H9 (cell line): ENCODE measurements around the gene SLC2A1. TPM values are rescaled to one million over a fixed set of nuclear protein-coding genes. Genes with fewer than 3 reads are reported as not detected.

Experiments
- DNase-seq: peaks from one replicate; pipeline ENCODE4 v3.0.0-alpha.2; 2017
- H2AFZ ChIP-seq: one replicate; pipeline ENCODE4 v1.6.1; 2013; ENCODE audit warnings: mild to moderate bottlenecking, low read length, control low read depth, moderate library complexity
- H2AK5ac ChIP-seq: 2 replicates; pipeline ENCODE4 v1.6.1; 2013; ENCODE audit warnings: low read length, control low read depth, mixed read lengths; ENCODE audit not compliant: insufficient read length
- H2BK120ac ChIP-seq: one replicate; pipeline ENCODE4 v1.6.1; 2013; ENCODE audit warnings: low read depth, mild to moderate bottlenecking, low read length, control low read depth, inconsistent platforms; ENCODE audit not compliant: poor library complexity, severe bottlenecking
- H2BK12ac ChIP-seq: 2 replicates; pipeline ENCODE4 v1.6.1; 2013; ENCODE audit warnings: low read length, control low read depth, mixed read lengths, low read depth; ENCODE audit not compliant: insufficient read length
- H2BK15ac ChIP-seq: 2 replicates; pipeline ENCODE4 v1.6.1; 2013; ENCODE audit warnings: low read depth, low read length, control low read depth
- H2BK20ac ChIP-seq: one replicate; pipeline ENCODE4 v1.6.1; 2013; ENCODE audit warnings: low read depth, mild to moderate bottlenecking, low read length, control low read depth, inconsistent platforms; ENCODE audit not compliant: poor library complexity, severe bottlenecking
- H2BK5ac ChIP-seq: 2 replicates; pipeline ENCODE4 v1.6.1; 2013; ENCODE audit warnings: low read length, control low read depth, mixed read lengths; ENCODE audit not compliant: insufficient read length
- H3K14ac ChIP-seq: 2 replicates; pipeline ENCODE4 v1.6.1; 2013; ENCODE audit warnings: low read length, control low read depth; ENCODE audit not compliant: insufficient read depth
- H3K18ac ChIP-seq: 2 replicates; pipeline ENCODE4 v1.6.1; 2013; ENCODE audit warnings: low read depth, mild to moderate bottlenecking, mixed read lengths, low read length, control low read depth; ENCODE audit not compliant: insufficient read length
- H3K23ac ChIP-seq: 2 replicates; pipeline ENCODE4 v1.6.1; 2013; ENCODE audit warnings: low read length, control low read depth, mixed read lengths, low read depth; ENCODE audit not compliant: insufficient read length
- H3K23me2 ChIP-seq: 2 replicates; pipeline ENCODE4 v1.6.1; 2013; ENCODE audit warnings: low read depth, mild to moderate bottlenecking, mixed read lengths, low read length, control low read depth; ENCODE audit not compliant: insufficient read length, poor library complexity, severe bottlenecking
- H3K27ac ChIP-seq: 2 replicates; pipeline ENCODE4 v1.5.1; 2013; ENCODE audit warnings: low read length, control low read depth, mixed read lengths, low read depth; ENCODE audit not compliant: insufficient read length
- H3K27me3 ChIP-seq: 2 replicates; pipeline ENCODE4 v1.6.1; 2013; ENCODE audit warnings: low read length, control low read depth, inconsistent platforms; ENCODE audit not compliant: insufficient read depth
- H3K4ac ChIP-seq: 2 replicates; pipeline ENCODE4 v1.6.1; 2013; ENCODE audit warnings: low read depth, mild to moderate bottlenecking, control low read depth, inconsistent platforms, low read length, moderate library complexity
- H3K4me1 ChIP-seq: 2 replicates; pipeline ENCODE4 v1.6.1; 2013; ENCODE audit warnings: low read length, control low read depth, inconsistent platforms; ENCODE audit not compliant: insufficient read depth
- H3K4me2 ChIP-seq: 2 replicates; pipeline ENCODE4 v1.6.1; 2013; ENCODE audit warnings: low read length, control low read depth, mixed read lengths; ENCODE audit not compliant: insufficient read length, insufficient read depth
- H3K56ac ChIP-seq: 2 replicates; pipeline ENCODE4 v1.6.1; 2013; ENCODE audit warnings: low read depth, mild to moderate bottlenecking, mixed read lengths, low read length, control low read depth; ENCODE audit not compliant: insufficient read length
- H3K79me1 ChIP-seq: 2 replicates; pipeline ENCODE4 v1.6.1; 2013; ENCODE audit warnings: low read depth, mild to moderate bottlenecking, moderate library complexity, low read length, control low read depth, inconsistent platforms; ENCODE audit not compliant: insufficient read depth, poor library complexity, severe bottlenecking
- H3K79me2 ChIP-seq: 2 replicates; pipeline ENCODE4 v1.6.1; 2013; ENCODE audit warnings: low read length, control low read depth, inconsistent platforms; ENCODE audit not compliant: insufficient read depth
- H3K9ac ChIP-seq: 2 replicates; pipeline ENCODE4 v1.6.1; 2013; ENCODE audit warnings: low read length, control low read depth, mixed read lengths; ENCODE audit not compliant: insufficient read length; ENCODE audit errors: extremely low read depth
- H3K9me3 ChIP-seq: one replicate; pipeline ENCODE4 v1.6.1; 2013; ENCODE audit warnings: low read depth, low read length, inconsistent platforms; ENCODE audit not compliant: control insufficient read depth
- H3T11ph ChIP-seq: one replicate; pipeline ENCODE4 v1.6.1; 2013; ENCODE audit warnings: mild to moderate bottlenecking, low read length, control low read depth, inconsistent platforms
- H4K20me1 ChIP-seq: one replicate; pipeline ENCODE4 v1.6.1; 2013; ENCODE audit not compliant: control insufficient read depth, insufficient read length, insufficient read depth
- H4K5ac ChIP-seq: 2 replicates; pipeline ENCODE4 v1.6.1; 2013; ENCODE audit warnings: low read depth, mild to moderate bottlenecking, mixed read lengths, low read length, control low read depth; ENCODE audit not compliant: insufficient read length
- H4K8ac ChIP-seq: replicated peaks from 2 replicates; pipeline ENCODE4 v1.6.1; 2013; ENCODE audit warnings: low read length, control low read depth, mixed read lengths, low read depth; ENCODE audit not compliant: insufficient read length
- H4K91ac ChIP-seq: 2 replicates; pipeline ENCODE4 v1.6.1; 2013; ENCODE audit warnings: low read depth, mild to moderate bottlenecking, moderate library complexity, mixed read lengths, low read length, control low read depth; ENCODE audit not compliant: insufficient read length
- H3K27ac Mint-ChIP-seq, 3 experiments: 2 replicates in 2 of 3; 3 replicates in 1 of 3; pipeline ENCODE4 v1.8.0; 2020 to 2021; ENCODE audit warnings: mixed read lengths in 3 of 3, mild to moderate bottlenecking in 1 of 3, moderate library complexity in 1 of 3
- H3K27me3 Mint-ChIP-seq: 2 replicates; pipeline ENCODE4 v1.8.0; 2021; ENCODE audit warnings: low read depth, mild to moderate bottlenecking, moderate library complexity, mixed read lengths
- H3K36me3 Mint-ChIP-seq, 3 experiments: 2 replicates in 2 of 3; 3 replicates in 1 of 3; pipeline ENCODE4 v1.8.0; 2020 to 2021; ENCODE audit warnings: low read depth in 3 of 3, mixed read lengths in 3 of 3; ENCODE audit not compliant: insufficient read depth in 1 of 3
- H3K4me1 Mint-ChIP-seq, 2 experiments: 2 replicates each; pipeline ENCODE4 v1.8.0; 2020; ENCODE audit warnings: mixed read lengths in 2 of 2
- H3K4me3 Mint-ChIP-seq, 2 experiments: 2 replicates in 1 of 2; 3 replicates in 1 of 2; pipeline ENCODE4 v1.8.0; 2020 to 2021; ENCODE audit warnings: mild to moderate bottlenecking in 2 of 2, mixed read lengths in 2 of 2, moderate library complexity in 1 of 2
- H3K9me3 Mint-ChIP-seq, 2 experiments: 2 replicates in 1 of 2; 3 replicates in 1 of 2; pipeline ENCODE4 v1.8.0; 2020; ENCODE audit warnings: mild to moderate bottlenecking in 2 of 2, mixed read lengths in 2 of 2, moderate library complexity in 1 of 2
- CTCF ChIP-seq: fragments of 200-600 bp; sonication (generic); conservative IDR thresholded peaks from 3 replicates; pipeline ENCODE4 v1.8.0; 2021; ENCODE audit warnings: antibody characterized with exemption, mild to moderate bottlenecking
- WGBS: extraction: QIAGEN DNeasy Blood & Tissue Kit; methylation state at CpG from one replicate; pipeline ENCODE4 v1.1.7; 2013; ENCODE audit warnings: missing lambda C conversion rate, low lambda C conversion rate, mixed read lengths; ENCODE audit not compliant: insufficient read length; ENCODE audit errors: extremely low coverage; 5-methylcytosine and 5-hydroxymethylcytosine counted together
- total RNA-seq: library from RNA; stranded (reverse); gene quantifications from 2 replicates; pipeline ENCODE4 v1.2.1, GENCODE V29; 2021

SLC2A1 gene
- total RNA-seq, 1 experiment from 2014 or later = 186 TPM

- no peak overlapping the region for H3K9ac ChIP-seq
- no peak overlapping the region for H3K23ac ChIP-seq
- H3K9me3 ChIP-seq = no peaks in the 10 kb centered on the region
- no peak overlapping the region for H3K4ac ChIP-seq
- H4K5ac ChIP-seq = no peak overlapping the region
- no peak overlapping the region for H3K18ac ChIP-seq
- H3K27me3 Mint-ChIP-seq = no peaks in the 10 kb centered on the region; the same call in 1 of the 2 replicates
- no peak for DNase-seq
- no peak overlapping the region for H2BK15ac ChIP-seq
- H3K27me3 ChIP-seq = no peaks in the 10 kb centered on the region
- H3K4me1 Mint-ChIP-seq = peaks cover 57 to 63% of the 10 kb centered on the region in 2 experiments
- peak overlapping the region; percentile 32 to 99; a peak in 4 of 5 replicates for H3K4me3 Mint-ChIP-seq
- no peak overlapping the region for H2BK20ac ChIP-seq
- H3K27ac ChIP-seq = no peak overlapping the region
- no peaks in the 10 kb centered on the region for H4K20me1 ChIP-seq
- H2BK120ac ChIP-seq = no peak overlapping the region
- H4K8ac ChIP-seq = no peak overlapping the region
- H3K23me2 ChIP-seq = peaks cover 15% of the 10 kb centered on the region
- H3K36me3 Mint-ChIP-seq = peaks cover 19 to 24% (median 23%) of the 10 kb centered on the region in 3 experiments
- no peak overlapping the region for H2BK5ac ChIP-seq
- peaks cover 21% of the 10 kb centered on the region; the same call in 1 of the 2 replicates for H3K4me1 ChIP-seq
- H3K56ac ChIP-seq = no peak overlapping the region
- peak overlapping the region in 1 of 3 experiments; percentile 86; a peak in 1 of 7 replicates for H3K27ac Mint-ChIP-seq
- peaks cover 0 to 7% of the 10 kb centered on the region in 2 experiments; a peak in 2 of 5 replicates for H3K9me3 Mint-ChIP-seq
- H3K4me2 ChIP-seq = no peak overlapping the region
- H2BK12ac ChIP-seq = no peak overlapping the region
- no peak for TF ChIP-seq CTCF
- no peak overlapping the region for H4K91ac ChIP-seq
- no peak overlapping the region for H2AFZ ChIP-seq
- no peak overlapping the region for H3T11ph ChIP-seq
- no peak overlapping the region for H3K14ac ChIP-seq
- H3K79me2 ChIP-seq = peaks cover 30% of the 10 kb centered on the region
- H2AK5ac ChIP-seq = no peak overlapping the region
- no peaks in the 10 kb centered on the region for H3K79me1 ChIP-seq
- no CpG with 5 or more reads among the region's 1 CpG for WGBS
Observed at GRCh38 chr1:42960122-42960390, 1.4 kb upstream of the SLC2A1 start.
